Neural cell (in vitro differentiated cells): Measurements from ENCODE around the gene PPP1R18. TPM values are rescaled to one million over a fixed set of nuclear protein-coding genes. Genes with fewer than 3 reads are reported as not detected.
A peak's percentile ranks its signal among the peaks of the same experiment; 100 is the strongest.

Experiments used
- H2AFZ ChIP-seq: fragments of 200-600, 300-800 bp; sonication (generic), shearing (Covaris generic); 2 replicates; pipeline ENCODE4 v1.6.0; 2014; ENCODE audit warnings: low read depth, mild to moderate bottlenecking, antibody characterized with exemption, low read length, moderate library complexity
- H3F3A ChIP-seq: fragments of 200-600 bp; shearing (Covaris generic); 2 replicates; pipeline ENCODE4 v1.6.1; 2016; ENCODE audit warnings: mild to moderate bottlenecking, moderate library complexity, mixed read lengths, antibody characterized with exemption, low read length; ENCODE audit not compliant: insufficient read depth, poor library complexity, severe bottlenecking
- H3K27ac ChIP-seq: fragments of 200-600, 300-800 bp; sonication (generic), shearing (Covaris generic); 2 replicates; pipeline ENCODE4 v1.5.1; 2014; ENCODE audit warnings: mild to moderate bottlenecking, low read length, moderate library complexity
- H3K27me3 ChIP-seq: fragments of 300-800, 200-600 bp; sonication (generic), shearing (Covaris generic); 2 replicates; pipeline ENCODE4 v1.6.0; 2014; ENCODE audit warnings: mild to moderate bottlenecking, low read depth, low read length, moderate library complexity; ENCODE audit not compliant: insufficient read depth
- H3K36me3 ChIP-seq: fragments of 300-800, 200-600 bp; sonication (generic), shearing (Covaris generic); 2 replicates; pipeline ENCODE4 v1.5.1; 2014; ENCODE audit warnings: mild to moderate bottlenecking, antibody characterized with exemption, low read length, moderate library complexity; ENCODE audit not compliant: insufficient read depth
- H3K4me2 ChIP-seq: fragments of 300-800, 200-600 bp; sonication (generic), shearing (Covaris generic); 2 replicates; pipeline ENCODE4 v1.6.0; 2014; ENCODE audit warnings: mild to moderate bottlenecking, low read length
- H3K4me3 ChIP-seq: fragments of 300-800, 200-600 bp; sonication (generic), shearing (Covaris generic); 2 replicates; pipeline ENCODE4 v1.5.1; 2014; ENCODE audit warnings: mild to moderate bottlenecking, low read length, moderate library complexity
- H3K79me2 ChIP-seq: fragments of 200-600 bp; shearing (Covaris generic); replicated peaks from 2 replicates; pipeline ENCODE4 v1.6.0; 2014; ENCODE audit warnings: mild to moderate bottlenecking, low read length, moderate library complexity; ENCODE audit not compliant: insufficient read depth
- H3K9ac ChIP-seq: fragments of 300-800, 200-600 bp; sonication (generic), shearing (Covaris generic); 2 replicates; pipeline ENCODE4 v1.6.1; 2016; ENCODE audit warnings: mild to moderate bottlenecking, low read length, mixed read lengths
- H3K9me2 ChIP-seq: fragments of 200-600 bp; shearing (Covaris generic); 2 replicates; pipeline ENCODE4 v1.6.1; 2016; ENCODE audit warnings: mild to moderate bottlenecking, low read length, mixed read lengths; ENCODE audit not compliant: insufficient read depth
- H3K9me3 ChIP-seq: fragments of 200-600, 300-800 bp; sonication (generic), shearing (Covaris generic); 2 replicates; pipeline ENCODE4 v1.6.1; 2016; ENCODE audit warnings: mild to moderate bottlenecking, mixed run types, low read length, moderate library complexity, mixed read lengths
- H4K20me1 ChIP-seq: fragments of 200-600 bp; shearing (Covaris generic); 2 replicates; pipeline ENCODE4 v1.6.1; 2016; ENCODE audit warnings: mild to moderate bottlenecking, mixed run types; ENCODE audit not compliant: insufficient read depth
- EP300 ChIP-seq: fragments of 450-650 bp; conservative IDR thresholded peaks from 2 replicates; pipeline ENCODE4 v1.6.1; 2014; ENCODE audit warnings: antibody characterized with exemption, mild to moderate bottlenecking, moderate library complexity; ENCODE audit not compliant: poor library complexity, severe bottlenecking
- EZH2 ChIP-seq: fragments of 200-600, 300-800 bp; shearing (Covaris generic), sonication (generic); IDR thresholded peaks from 2 replicates; pipeline ENCODE4 v1.6.1; 2014; ENCODE audit warnings: antibody characterized with exemption, low read length, borderline replicate concordance, mild to moderate bottlenecking; ENCODE audit not compliant: insufficient read depth, poor library complexity, severe bottlenecking
- MXI1 ChIP-seq: fragments of 450-650 bp; conservative IDR thresholded peaks from 2 replicates; pipeline ENCODE4 v1.6.1; 2014; ENCODE audit warnings: antibody characterized with exemption, mild to moderate bottlenecking; ENCODE audit not compliant: poor library complexity, severe bottlenecking
- POLR2AphosphoS5 ChIP-seq: IDR thresholded peaks from 2 replicates; pipeline ENCODE4 v1.6.1; 2012
- RAD21 ChIP-seq: fragments of 450-650 bp; conservative IDR thresholded peaks from 2 replicates; pipeline ENCODE4 v1.6.1; 2014; ENCODE audit warnings: antibody characterized with exemption, mild to moderate bottlenecking, moderate library complexity
- SMC3 ChIP-seq: fragments of 450-650 bp; conservative IDR thresholded peaks from 2 replicates; pipeline ENCODE4 v1.6.1; 2014; ENCODE audit warnings: antibody characterized with exemption, mild to moderate bottlenecking, moderate library complexity; ENCODE audit not compliant: poor library complexity
- TAF1 ChIP-seq: IDR thresholded peaks from 2 replicates; pipeline ENCODE4 v1.6.1; 2012; ENCODE audit warnings: low read depth
- polyA plus RNA-seq: library from polyadenylated mRNA; depleted of rRNA; stranded (reverse); fragments of >200 nt; gene quantifications from 2 replicates; pipeline ENCODE4 v1.2.3, GENCODE V29; 2014
- small RNA-seq, 3 experiments: library from RNA; depleted of rRNA; stranded (forward); fragments of <200 nt; gene quantifications; one replicate each; pipeline ENCODE3, GENCODE V24; 2012
- TF ChIP-seq, protein P1 (sequence below): fragments of 450-650 bp; IDR thresholded peaks from 2 replicates; pipeline ENCODE4 v1.5.1; 2014; ENCODE audit warnings: antibody characterized with exemption, mild to moderate bottlenecking, moderate library complexity; ENCODE audit not compliant: poor library complexity, severe bottlenecking
- TF ChIP-seq, protein P2 (sequence below): IDR thresholded peaks from 2 replicates; pipeline ENCODE4 v1.6.1; 2012; ENCODE audit warnings: borderline replicate concordance

PPP1R18 gene
- polyA plus RNA-seq, 1 donor from 2014 or later = 50.6 TPM

DNA sequence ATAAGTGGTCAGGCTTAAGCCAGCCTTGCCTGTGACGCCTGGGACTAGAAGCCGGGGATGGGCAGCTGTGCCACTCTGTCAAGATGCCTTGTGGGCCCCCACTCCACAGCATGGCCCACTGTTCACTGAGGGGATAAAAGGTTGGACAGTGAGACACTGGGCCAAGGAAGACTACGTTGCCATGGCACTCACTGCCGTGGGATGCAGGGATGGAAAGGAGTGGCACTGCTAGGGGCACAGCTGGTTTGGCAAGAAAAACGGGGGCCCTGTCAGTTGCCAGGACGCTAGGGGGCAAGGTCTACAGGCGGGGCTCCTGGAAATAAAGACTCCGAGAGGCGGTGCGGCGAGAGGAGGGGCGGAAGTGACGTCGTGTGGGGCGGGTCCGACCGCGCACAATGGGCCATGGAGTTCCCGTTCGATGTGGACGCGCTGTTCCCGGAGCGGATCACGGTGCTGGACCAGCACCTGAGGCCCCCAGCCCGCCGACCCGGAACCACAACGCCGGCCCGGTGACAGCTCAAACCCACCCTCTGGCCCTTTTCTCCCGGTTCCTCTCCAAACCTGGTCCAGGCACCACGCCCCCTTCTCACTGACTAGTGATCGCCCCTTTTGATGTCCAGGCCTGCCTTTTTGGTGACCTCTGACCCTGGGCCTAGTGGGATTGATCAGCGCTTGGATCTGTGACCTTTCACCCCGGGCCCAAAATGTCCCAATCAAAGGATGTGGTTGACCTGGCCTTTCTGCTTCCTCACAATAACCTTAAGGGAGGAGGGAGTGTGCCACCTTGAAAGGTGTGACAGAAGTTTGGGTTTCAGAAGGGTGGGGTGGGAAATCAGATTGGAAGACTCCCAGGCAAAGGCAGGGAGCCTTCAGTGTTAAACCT, 59.7 kb downstream of the PPP1R18 start, which contains the start of gene ATAT1:
Gene ATAT1 (plus strand): TSS at position 391 of the 883 bp plus-strand sequence.
- TF ChIP-seq, protein P1, sequence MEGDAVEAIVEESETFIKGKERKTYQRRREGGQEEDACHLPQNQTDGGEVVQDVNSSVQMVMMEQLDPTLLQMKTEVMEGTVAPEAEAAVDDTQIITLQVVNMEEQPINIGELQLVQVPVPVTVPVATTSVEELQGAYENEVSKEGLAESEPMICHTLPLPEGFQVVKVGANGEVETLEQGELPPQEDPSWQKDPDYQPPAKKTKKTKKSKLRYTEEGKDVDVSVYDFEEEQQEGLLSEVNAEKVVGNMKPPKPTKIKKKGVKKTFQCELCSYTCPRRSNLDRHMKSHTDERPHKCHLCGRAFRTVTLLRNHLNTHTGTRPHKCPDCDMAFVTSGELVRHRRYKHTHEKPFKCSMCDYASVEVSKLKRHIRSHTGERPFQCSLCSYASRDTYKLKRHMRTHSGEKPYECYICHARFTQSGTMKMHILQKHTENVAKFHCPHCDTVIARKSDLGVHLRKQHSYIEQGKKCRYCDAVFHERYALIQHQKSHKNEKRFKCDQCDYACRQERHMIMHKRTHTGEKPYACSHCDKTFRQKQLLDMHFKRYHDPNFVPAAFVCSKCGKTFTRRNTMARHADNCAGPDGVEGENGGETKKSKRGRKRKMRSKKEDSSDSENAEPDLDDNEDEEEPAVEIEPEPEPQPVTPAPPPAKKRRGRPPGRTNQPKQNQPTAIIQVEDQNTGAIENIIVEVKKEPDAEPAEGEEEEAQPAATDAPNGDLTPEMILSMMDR = peak; percentile 82
- TF ChIP-seq EZH2 (no peak), RAD21 (peak; percentile 31), POLR2AphosphoS5 (peak; percentile 99), MXI1 (peak; percentile 57), EP300 (peak; percentile 57), TAF1 (peak; percentile 99), SMC3 (no peak)
- TF ChIP-seq, protein P2, sequence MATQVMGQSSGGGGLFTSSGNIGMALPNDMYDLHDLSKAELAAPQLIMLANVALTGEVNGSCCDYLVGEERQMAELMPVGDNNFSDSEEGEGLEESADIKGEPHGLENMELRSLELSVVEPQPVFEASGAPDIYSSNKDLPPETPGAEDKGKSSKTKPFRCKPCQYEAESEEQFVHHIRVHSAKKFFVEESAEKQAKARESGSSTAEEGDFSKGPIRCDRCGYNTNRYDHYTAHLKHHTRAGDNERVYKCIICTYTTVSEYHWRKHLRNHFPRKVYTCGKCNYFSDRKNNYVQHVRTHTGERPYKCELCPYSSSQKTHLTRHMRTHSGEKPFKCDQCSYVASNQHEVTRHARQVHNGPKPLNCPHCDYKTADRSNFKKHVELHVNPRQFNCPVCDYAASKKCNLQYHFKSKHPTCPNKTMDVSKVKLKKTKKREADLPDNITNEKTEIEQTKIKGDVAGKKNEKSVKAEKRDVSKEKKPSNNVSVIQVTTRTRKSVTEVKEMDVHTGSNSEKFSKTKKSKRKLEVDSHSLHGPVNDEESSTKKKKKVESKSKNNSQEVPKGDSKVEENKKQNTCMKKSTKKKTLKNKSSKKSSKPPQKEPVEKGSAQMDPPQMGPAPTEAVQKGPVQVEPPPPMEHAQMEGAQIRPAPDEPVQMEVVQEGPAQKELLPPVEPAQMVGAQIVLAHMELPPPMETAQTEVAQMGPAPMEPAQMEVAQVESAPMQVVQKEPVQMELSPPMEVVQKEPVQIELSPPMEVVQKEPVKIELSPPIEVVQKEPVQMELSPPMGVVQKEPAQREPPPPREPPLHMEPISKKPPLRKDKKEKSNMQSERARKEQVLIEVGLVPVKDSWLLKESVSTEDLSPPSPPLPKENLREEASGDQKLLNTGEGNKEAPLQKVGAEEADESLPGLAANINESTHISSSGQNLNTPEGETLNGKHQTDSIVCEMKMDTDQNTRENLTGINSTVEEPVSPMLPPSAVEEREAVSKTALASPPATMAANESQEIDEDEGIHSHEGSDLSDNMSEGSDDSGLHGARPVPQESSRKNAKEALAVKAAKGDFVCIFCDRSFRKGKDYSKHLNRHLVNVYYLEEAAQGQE = peak; percentile 98
- peak within 1 kb of the TSS; percentile 88 for H3K4me3 ChIP-seq
- H4K20me1 ChIP-seq = no peaks in the 10 kb centered on the region
- H3K36me3 ChIP-seq = peaks cover 10% of the 10 kb centered on the region
- H3K4me2 ChIP-seq = peak within 1 kb of the TSS; percentile 97
- H3K79me2 ChIP-seq = peaks cover 22% of the 10 kb centered on the region
- peak within 1 kb of the TSS; percentile 94 for H2AFZ ChIP-seq
- no peaks in the 10 kb centered on the region for H3F3A ChIP-seq
- no peaks in the 10 kb centered on the region for H3K9me3 ChIP-seq
- no peaks in the 10 kb centered on the region for H3K9me2 ChIP-seq
- no peaks in the 10 kb centered on the region for H3K27me3 ChIP-seq
- peak within 1 kb of the TSS; percentile 97 for H3K27ac ChIP-seq
- H3K9ac ChIP-seq = peak within 1 kb of the TSS; percentile 99

Small RNA genes within 50 kb of the gene (small RNA-seq; reads per million reads assigned to genes)
- 0 to 1.2 (median 0) reads per million in 3 experiments for gene RF00019

Other genes starting within 250 kb of the PPP1R18 start
- 0.14 and 0.51 TPM in 2 replicates for gene HLA-E, start 197.1 kb downstream of the PPP1R18 start, polyA plus RNA-seq
- gene GNL1, start 130.2 kb downstream of the PPP1R18 start, polyA plus RNA-seq = 32.1 and 38.9 TPM in 2 replicates
- 11.7 and 13.0 TPM in 2 replicates for gene PRR3, start 129.3 kb downstream of the PPP1R18 start, polyA plus RNA-seq
- gene ABCF1, start 115.2 kb downstream of the PPP1R18 start, polyA plus RNA-seq = 17.6 and 19.5 TPM in 2 replicates
- 13.7 and 18.8 TPM in 2 replicates for gene PPP1R10, start 69.4 kb downstream of the PPP1R18 start, polyA plus RNA-seq
- gene MRPS18B, start 68.8 kb downstream of the PPP1R18 start, polyA plus RNA-seq = 77.7 and 106 TPM in 2 replicates
- 54.9 and 70.4 TPM in 2 replicates for gene ATAT1, start 59.8 kb downstream of the PPP1R18 start, polyA plus RNA-seq
- 8.5 and 12.4 TPM in 2 replicates for gene C6orf136, start 39.5 kb downstream of the PPP1R18 start, polyA plus RNA-seq
- 29.1 and 31.9 TPM in 2 replicates for gene DHX16, start 13.6 kb downstream of the PPP1R18 start, polyA plus RNA-seq
- gene NRM, start 4.3 kb upstream of the PPP1R18 start, polyA plus RNA-seq = 7.1 and 7.5 TPM in 2 replicates
- gene MDC1, start 30.6 kb upstream of the PPP1R18 start, polyA plus RNA-seq = 4.3 and 8.1 TPM in 2 replicates
- gene TUBB, start 33.7 kb upstream of the PPP1R18 start, polyA plus RNA-seq = 711 and 792 TPM in 2 replicates
- gene FLOT1, start 56.0 kb upstream of the PPP1R18 start, polyA plus RNA-seq = 72.7 and 84.7 TPM in 2 replicates
- 1.3 and 3.0 TPM in 2 replicates for gene IER3, start 57.9 kb upstream of the PPP1R18 start, polyA plus RNA-seq
- gene DDR1, start 197.9 kb upstream of the PPP1R18 start, polyA plus RNA-seq = 196 and 250 TPM in 2 replicates
- gene GTF2H4, start 221.6 kb upstream of the PPP1R18 start, polyA plus RNA-seq = 87.7 and 101 TPM in 2 replicates
- 93.4 and 125 TPM in 2 replicates for gene VARS2, start 227.6 kb upstream of the PPP1R18 start, polyA plus RNA-seq
- not detected in 2 replicates for gene SFTA2, start 245.5 kb upstream of the PPP1R18 start, polyA plus RNA-seq